DOHH2 (cell line): ENCODE data around the gene APOBEC3A.

Experiments
- H3F3A ChIP-seq: fragments of 200-600 bp; sonication (generic), shearing (Covaris generic); 2 replicates; pipeline ENCODE4 v1.6.0; 2016; ENCODE audit warnings: antibody characterized with exemption, mild to moderate bottlenecking; ENCODE audit not compliant: control insufficient read depth, insufficient read depth
- H3K27ac ChIP-seq: fragments of 200-600 bp; sonication (generic); 2 replicates; pipeline ENCODE4 v1.5.1; 2014; ENCODE audit warnings: low read depth, mild to moderate bottlenecking, low read length, moderate library complexity
- H3K27me3 ChIP-seq: fragments of 200-600 bp; sonication (generic); 2 replicates; pipeline ENCODE4 v1.6.1; 2014; ENCODE audit warnings: mild to moderate bottlenecking, low read length, mixed read lengths; ENCODE audit not compliant: control insufficient read depth
- H3K36me3 ChIP-seq: fragments of 200-600 bp; sonication (generic); 2 replicates; pipeline ENCODE4 v1.6.1; 2014; ENCODE audit warnings: mild to moderate bottlenecking, low read length, moderate library complexity, mixed read lengths; ENCODE audit not compliant: control insufficient read depth
- H3K4me1 ChIP-seq: fragments of 200-600 bp; sonication (generic); 2 replicates; pipeline ENCODE4 v1.6.1; 2014; ENCODE audit warnings: mild to moderate bottlenecking, low read length, mixed read lengths; ENCODE audit not compliant: control insufficient read depth
- H3K4me2 ChIP-seq: fragments of 200-600 bp; sonication (generic); 2 replicates; pipeline ENCODE4 v1.6.0; 2014; ENCODE audit warnings: mild to moderate bottlenecking, low read length, moderate library complexity
- H3K4me3 ChIP-seq: fragments of 200-600 bp; sonication (generic); 2 replicates; pipeline ENCODE4 v1.5.1; 2014; ENCODE audit warnings: mild to moderate bottlenecking, low read length, mixed read lengths
- H3K79me2 ChIP-seq: fragments of 200-600 bp; sonication (generic); 2 replicates; pipeline ENCODE4 v1.6.1; 2014; ENCODE audit warnings: mild to moderate bottlenecking, low read length, mixed read lengths; ENCODE audit not compliant: control insufficient read depth
- H3K9me2 ChIP-seq: fragments of 200-600 bp; sonication (generic); replicated peaks from 2 replicates; pipeline ENCODE4 v1.6.1; 2014; ENCODE audit warnings: mild to moderate bottlenecking, low read length, mixed read lengths; ENCODE audit not compliant: control insufficient read depth
- H3K9me3 ChIP-seq: fragments of 200-600 bp; sonication (generic); 2 replicates; pipeline ENCODE4 v1.6.1; 2014; ENCODE audit warnings: antibody characterized with exemption, low read length, mixed read lengths; ENCODE audit not compliant: control insufficient read depth, insufficient read depth
- H4K20me1 ChIP-seq: fragments of 200-600 bp; sonication (generic); 2 replicates; pipeline ENCODE4 v1.6.0; 2014; ENCODE audit warnings: low read depth, mild to moderate bottlenecking, antibody characterized with exemption, low read length, moderate library complexity; ENCODE audit not compliant: control insufficient read depth, insufficient read depth
- EZH2phosphoT487 ChIP-seq: fragments of 200-600 bp; sonication (generic); IDR thresholded peaks from 2 replicates; pipeline ENCODE4 v1.6.1; 2017; ENCODE audit warnings: borderline replicate concordance, mild to moderate bottlenecking, antibody characterized with exemption, low read length, moderate library complexity, mixed read lengths
- TF ChIP-seq, protein P1 (sequence below): fragments of 200-600 bp; sonication (generic); IDR thresholded peaks from one replicate; pipeline ENCODE4 v1.5.1; 2014; ENCODE audit warnings: antibody characterized with exemption, mild to moderate bottlenecking, low read depth, low read length; ENCODE audit not compliant: poor library complexity, severe bottlenecking

Gene APOBEC3A

DNA sequence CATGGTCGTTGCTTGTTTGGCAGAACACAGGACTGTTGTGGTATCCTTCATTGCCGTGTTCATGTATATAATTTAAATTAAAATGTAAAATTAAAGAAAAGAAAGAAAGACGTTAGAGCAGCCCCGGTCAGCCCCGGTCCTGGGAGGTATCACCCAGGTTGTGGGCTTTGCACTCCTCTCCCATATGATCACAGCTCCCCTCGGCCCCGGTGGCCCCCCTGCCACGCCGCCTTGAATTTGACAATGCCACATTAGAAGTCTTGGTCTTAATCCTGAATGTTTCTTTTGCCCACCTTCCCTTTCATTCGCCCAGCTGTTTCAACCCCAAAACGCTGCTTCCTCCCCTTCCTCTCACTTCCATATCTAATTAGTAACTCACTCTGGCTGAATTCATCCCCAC lies 11.4 kb downstream of the APOBEC3A start:
- no peak for TF ChIP-seq EZH2phosphoT487
- TF ChIP-seq, protein P1, sequence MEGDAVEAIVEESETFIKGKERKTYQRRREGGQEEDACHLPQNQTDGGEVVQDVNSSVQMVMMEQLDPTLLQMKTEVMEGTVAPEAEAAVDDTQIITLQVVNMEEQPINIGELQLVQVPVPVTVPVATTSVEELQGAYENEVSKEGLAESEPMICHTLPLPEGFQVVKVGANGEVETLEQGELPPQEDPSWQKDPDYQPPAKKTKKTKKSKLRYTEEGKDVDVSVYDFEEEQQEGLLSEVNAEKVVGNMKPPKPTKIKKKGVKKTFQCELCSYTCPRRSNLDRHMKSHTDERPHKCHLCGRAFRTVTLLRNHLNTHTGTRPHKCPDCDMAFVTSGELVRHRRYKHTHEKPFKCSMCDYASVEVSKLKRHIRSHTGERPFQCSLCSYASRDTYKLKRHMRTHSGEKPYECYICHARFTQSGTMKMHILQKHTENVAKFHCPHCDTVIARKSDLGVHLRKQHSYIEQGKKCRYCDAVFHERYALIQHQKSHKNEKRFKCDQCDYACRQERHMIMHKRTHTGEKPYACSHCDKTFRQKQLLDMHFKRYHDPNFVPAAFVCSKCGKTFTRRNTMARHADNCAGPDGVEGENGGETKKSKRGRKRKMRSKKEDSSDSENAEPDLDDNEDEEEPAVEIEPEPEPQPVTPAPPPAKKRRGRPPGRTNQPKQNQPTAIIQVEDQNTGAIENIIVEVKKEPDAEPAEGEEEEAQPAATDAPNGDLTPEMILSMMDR, result no peak
- Histone ChIP-seq H3F3A (no peaks in the 10 kb centered on the region), H3K4me2 (no peak overlapping the region), H3K79me2 (no peaks in the 10 kb centered on the region), H3K36me3 (no peaks in the 10 kb centered on the region), H3K9me3 (no peaks in the 10 kb centered on the region), H3K4me1 (no peaks in the 10 kb centered on the region), H3K9me2 (no peaks in the 10 kb centered on the region), H3K4me3 (no peak overlapping the region), H4K20me1 (no peaks in the 10 kb centered on the region), H3K27ac (no peak overlapping the region), H3K27me3 (peaks cover 38% of the 10 kb centered on the region)

DNA sequence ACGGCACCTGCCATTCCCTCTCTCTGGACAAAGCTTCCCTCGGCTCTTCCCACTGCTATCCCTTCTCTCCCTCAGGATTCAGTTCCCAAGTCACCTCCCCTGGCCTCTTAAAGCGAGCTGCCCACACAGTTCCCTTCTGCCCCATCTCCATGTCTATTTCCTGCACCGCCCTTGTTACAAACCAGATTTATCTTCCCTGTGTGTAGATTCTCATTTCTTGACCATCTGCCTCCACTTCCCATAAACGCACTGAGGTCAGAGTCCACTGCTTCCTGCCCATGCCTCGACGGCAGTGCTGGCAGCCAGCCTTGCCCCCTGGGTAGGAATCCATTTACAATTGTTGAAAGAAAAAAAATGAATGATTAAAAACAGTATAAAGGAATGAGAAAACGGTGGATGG lies 13.1 kb downstream of the APOBEC3A start:
- H3K36me3 ChIP-seq, result no peaks in the 10 kb centered on the region
- H3K4me1 ChIP-seq, result no peaks in the 10 kb centered on the region
- peaks cover 32% of the 10 kb centered on the region for H3K27me3 ChIP-seq
- no peaks in the 10 kb centered on the region for H3K79me2 ChIP-seq
- H4K20me1 ChIP-seq, result no peaks in the 10 kb centered on the region
- H3K9me3 ChIP-seq, result no peaks in the 10 kb centered on the region
- no peak overlapping the region for H3K4me2 ChIP-seq
- no peak overlapping the region for H3K4me3 ChIP-seq
- TF ChIP-seq EZH2phosphoT487, result no peak
- TF ChIP-seq, protein P1, result no peak
- no peak overlapping the region for H3K27ac ChIP-seq
- no peaks in the 10 kb centered on the region for H3F3A ChIP-seq
- H3K9me2 ChIP-seq, result no peaks in the 10 kb centered on the region

DNA sequence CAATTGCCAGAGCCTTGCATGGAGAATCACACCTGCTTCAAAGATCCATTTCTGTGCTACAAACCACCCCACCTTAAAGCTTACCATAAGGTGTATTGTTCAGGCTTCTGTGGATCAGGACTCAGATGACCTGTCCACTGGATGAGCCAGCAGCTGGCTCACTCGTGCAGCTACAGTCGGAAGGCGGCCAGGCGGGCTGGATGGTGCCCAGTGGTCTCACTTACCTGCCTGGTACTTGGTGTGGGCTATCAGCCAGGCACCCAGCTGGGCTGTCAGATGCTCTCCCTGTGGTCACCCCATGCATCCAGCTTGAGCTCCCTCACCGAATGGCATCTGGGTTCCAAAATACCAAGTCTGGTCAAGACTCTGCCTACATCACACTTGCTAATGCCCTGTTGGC lies 13.8 kb downstream of the APOBEC3A start:
- no peak overlapping the region for H3K4me2 ChIP-seq
- TF ChIP-seq, protein P1, result no peak
- no peak for TF ChIP-seq EZH2phosphoT487

DNA sequence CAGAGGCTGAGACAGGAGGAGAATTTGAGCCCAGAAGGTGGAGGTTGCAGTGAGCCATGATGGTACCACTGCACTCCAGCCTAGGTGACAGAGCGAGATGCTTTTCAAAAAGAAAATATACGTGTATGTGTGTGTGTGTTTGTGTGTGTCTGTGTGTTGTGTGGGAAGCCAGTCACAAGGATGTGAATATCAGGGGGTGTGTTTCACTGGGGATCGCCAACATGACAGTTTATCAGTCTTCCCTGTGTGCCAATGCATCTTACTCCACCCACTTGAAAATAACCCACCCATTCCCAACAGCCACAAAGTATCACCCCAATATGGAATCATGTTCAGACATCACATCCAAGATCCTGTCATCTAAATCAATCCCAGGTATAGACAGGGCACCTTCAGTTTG lies 14.4 kb downstream of the APOBEC3A start:
- Histone ChIP-seq H3K4me2 (no peak overlapping the region), H3K9me2 (no peaks in the 10 kb centered on the region), H3K9me3 (no peaks in the 10 kb centered on the region), H3K36me3 (no peaks in the 10 kb centered on the region), H3K27ac (no peak overlapping the region), H3F3A (no peaks in the 10 kb centered on the region), H3K4me3 (no peak overlapping the region), H4K20me1 (no peaks in the 10 kb centered on the region), H3K79me2 (no peaks in the 10 kb centered on the region), H3K27me3 (peaks cover 28% of the 10 kb centered on the region), H3K4me1 (no peaks in the 10 kb centered on the region)
- TF ChIP-seq EZH2phosphoT487, result no peak
- TF ChIP-seq, protein P1, result no peak

More for the DNA sequence above, 13.8 kb downstream of the APOBEC3A start:
- Histone ChIP-seq H4K20me1 (no peaks in the 10 kb centered on the region), H3K27me3 (peaks cover 32% of the 10 kb centered on the region), H3F3A (no peaks in the 10 kb centered on the region), H3K9me3 (no peaks in the 10 kb centered on the region), H3K4me3 (no peak overlapping the region), H3K36me3 (no peaks in the 10 kb centered on the region), H3K79me2 (no peaks in the 10 kb centered on the region), H3K9me2 (no peaks in the 10 kb centered on the region), H3K4me1 (no peaks in the 10 kb centered on the region), H3K27ac (no peak overlapping the region)
